Midbrain (tissue), 1 donor: ENCODE results near the gene C2orf80.
"Not testable (repeated sequence)": the region's sequence is repeated elsewhere in the genome, so short reads cannot be mapped to it uniquely, and the experiment has no call there.

ENCODE experiments used
- DNase-seq: peaks from one replicate; lab custom pipeline; 2025; lab: John Stamatoyannopoulos, UW

C2orf80 gene

GRCh38 chr2:208179028-208179609, 10.7 kb downstream of the C2orf80 start:
- DNase-seq: no peak

- no peak for DNase-seq
Observed at GRCh38 chr2:208175840-208176153, 14.0 kb downstream of the C2orf80 start.

GRCh38 chr2:208175069-208175839, 14.6 kb downstream of the C2orf80 start:
- peak; percentile 88 for DNase-seq

- no peak for DNase-seq
Observed at GRCh38 chr2:208174144-208174543, 15.7 kb downstream of the C2orf80 start.

- DNase-seq: no peak
Observed at GRCh38 chr2:208172125-208172524, 17.7 kb downstream of the C2orf80 start.

DNA sequence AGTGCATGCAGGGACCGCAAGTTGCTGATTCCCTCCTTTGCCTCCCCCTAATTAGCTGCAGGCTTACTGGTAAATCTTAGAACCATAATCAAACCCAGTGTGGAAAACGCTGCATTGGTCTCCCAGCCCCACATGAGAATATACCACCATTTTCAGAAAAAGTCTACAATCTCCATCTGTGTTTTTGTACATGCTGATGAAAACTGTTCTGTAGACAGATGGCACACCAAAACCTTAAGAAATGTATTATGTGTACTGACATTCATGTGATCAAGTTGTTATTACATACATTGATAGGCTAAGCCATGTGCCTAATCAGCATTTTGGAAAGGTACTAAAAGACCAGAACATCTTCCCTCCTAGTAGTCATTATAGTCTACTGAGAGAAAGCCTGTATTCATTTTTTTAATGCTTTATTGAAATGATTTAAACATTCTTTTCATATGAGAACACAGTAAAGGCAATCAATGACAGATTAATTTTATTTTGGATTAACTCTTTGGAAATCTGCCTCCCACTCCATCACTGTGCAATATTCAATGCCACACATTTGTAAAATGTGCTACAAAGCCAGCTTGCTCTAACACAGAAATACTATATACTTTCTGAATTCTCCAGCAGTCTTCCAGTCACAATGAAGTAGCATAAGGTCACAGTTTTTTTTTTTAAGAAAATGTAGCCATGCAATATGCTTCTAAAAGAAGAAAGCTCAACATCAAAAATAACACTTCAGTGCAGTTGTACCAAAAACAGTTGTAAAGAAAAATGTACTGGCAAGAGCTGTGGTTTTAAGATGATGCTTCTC, 24.7 kb downstream of the C2orf80 start:
- no peak for DNase-seq

- DNase-seq: no peak
Observed at GRCh38 chr2:208163489-208163888, 26.3 kb downstream of the C2orf80 start, which contains the start of gene CRYGA. Gene CRYGA, minus strand, starts transcription at chr2:208163589. Its CDS starts 33 bp downstream, at chr2:208163556.

DNA sequence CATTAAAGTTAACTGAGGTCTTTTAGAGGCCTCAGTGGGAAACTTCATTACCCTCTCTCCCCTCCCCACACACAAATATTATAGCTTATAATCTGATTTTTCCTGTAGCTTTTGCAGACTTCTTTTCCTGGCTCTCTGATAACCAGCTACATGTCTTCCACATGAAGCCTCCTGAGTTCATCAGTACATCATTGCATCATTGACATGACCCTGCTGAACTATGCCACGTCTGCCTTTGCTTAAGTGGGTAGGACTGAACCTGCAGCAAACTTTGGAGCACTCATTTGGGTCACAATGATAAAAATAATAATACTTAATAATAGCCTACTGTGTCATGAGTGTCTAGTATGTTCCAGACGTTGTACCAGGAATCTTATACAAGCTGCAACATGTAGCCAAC, 33.4 kb downstream of the C2orf80 start:
- DNase-seq: no peak

DNA sequence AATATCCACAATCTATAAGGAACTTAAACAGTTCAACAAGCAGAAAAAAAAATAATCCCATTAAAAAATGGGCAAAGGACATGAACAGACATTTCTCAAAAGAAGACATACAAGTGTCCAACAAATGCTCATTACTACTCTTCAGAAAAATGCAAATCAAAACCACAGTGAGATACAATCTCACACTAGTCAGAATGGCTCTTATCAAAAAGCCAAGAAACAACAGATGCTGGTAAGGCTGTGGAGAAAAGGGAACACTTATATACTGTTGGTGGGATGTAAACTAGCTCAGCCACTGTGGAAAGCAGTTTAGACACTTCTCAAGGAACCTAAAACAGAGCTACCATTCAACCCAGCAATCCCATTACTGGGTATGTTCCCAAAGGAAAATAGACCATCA, 36.7 kb downstream of the C2orf80 start:
- DNase-seq: no peak

GRCh38 chr2:208150956-208151355, 38.9 kb downstream of the C2orf80 start:
- no peak for DNase-seq

- no peak for DNase-seq
Observed at GRCh38 chr2:208150094-208150493, 39.7 kb downstream of the C2orf80 start.

- DNase-seq: no peak
Observed at GRCh38 chr2:208148803-208149202, 41.0 kb downstream of the C2orf80 start.

DNA sequence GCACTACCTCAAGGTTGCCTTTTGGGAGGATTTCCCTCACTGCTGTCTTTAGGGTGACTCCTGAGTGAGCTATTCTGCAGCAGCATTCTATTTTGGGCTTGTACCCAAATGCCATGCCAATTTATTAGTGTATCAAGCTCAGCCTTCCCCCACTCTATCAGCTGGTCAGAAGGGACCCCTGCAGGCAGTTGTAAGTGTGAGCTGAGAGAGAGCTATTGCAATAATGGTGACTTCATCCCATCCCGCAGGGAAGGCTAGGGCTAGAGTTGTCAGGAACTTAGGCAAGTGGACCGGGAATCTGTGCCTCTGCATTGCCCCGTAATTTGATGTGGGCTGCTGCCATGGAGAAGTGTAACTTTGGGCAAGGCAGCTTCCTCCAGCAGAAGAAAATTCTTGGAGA, 42.1 kb downstream of the C2orf80 start:
- DNase-seq: no peak

DNA sequence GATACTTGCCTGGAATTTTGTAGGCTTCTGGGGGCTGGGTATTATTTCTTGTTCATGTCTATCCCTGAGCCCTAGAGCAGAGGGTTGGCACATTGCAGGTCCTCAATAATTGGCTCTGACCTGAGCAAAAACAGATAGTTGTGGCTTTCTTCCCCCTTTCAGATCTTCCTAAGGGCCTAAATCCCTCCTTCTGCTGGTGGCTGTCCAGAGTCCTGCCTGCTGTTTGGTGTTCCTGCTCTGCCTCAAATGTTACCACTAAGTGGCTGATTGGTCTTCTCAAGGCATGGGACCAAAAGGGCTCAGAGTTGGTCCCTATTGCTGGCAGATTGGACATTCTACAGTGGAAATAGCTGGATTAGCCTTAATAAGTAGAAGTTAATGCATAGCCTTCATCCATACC, 42.8 kb downstream of the C2orf80 start:
- DNase-seq: no peak

GRCh38 chr2:208146006-208146405, 43.8 kb downstream of the C2orf80 start, which contains the start of gene CRYGB:
Gene CRYGB, minus strand, starts transcription at chr2:208146158. Its CDS starts 38 bp downstream, at chr2:208146120.
- DNase-seq: no peak

- DNase-seq: no peak
Observed at GRCh38 chr2:208142925-208143799, 46.7 kb downstream of the C2orf80 start.

DNA sequence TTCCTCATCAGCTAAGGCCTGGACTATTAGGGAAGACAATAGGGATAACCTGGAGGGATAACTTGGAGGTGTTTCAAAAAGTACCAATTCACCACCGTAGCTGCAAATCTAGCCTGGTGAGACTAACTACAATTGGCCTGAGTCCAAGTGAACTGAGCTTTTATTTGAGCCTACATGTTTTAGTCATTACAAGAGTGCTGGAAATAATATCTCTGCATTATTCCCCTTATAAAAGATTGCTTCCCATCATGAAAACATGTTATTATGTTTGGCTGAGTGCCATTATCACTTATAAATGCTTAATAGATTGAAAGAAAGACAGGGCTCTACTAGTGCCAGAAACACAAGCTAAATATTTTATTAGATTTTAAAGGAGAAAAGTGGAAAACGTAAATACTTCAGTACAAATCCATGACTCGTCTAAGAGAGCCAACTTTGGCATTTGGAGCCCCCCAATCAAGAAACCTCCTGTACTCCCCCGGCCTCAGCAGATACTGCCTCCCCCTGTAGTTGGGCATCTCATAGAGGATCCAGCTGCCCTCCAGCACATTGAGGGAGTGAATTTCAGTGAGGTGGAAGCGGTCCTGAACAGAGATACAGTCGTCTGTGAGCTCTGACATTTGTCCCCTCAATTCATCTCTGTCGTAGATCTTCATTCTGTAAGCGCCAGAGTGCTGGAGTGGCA, 47.4 kb downstream of the C2orf80 start:
- no peak for DNase-seq

GRCh38 chr2:208139447-208139846, 50.4 kb downstream of the C2orf80 start:
- DNase-seq: no peak

- not testable (repeated sequence) for DNase-seq
Observed at GRCh38 chr2:208138334-208138733, 51.5 kb downstream of the C2orf80 start.

DNA sequence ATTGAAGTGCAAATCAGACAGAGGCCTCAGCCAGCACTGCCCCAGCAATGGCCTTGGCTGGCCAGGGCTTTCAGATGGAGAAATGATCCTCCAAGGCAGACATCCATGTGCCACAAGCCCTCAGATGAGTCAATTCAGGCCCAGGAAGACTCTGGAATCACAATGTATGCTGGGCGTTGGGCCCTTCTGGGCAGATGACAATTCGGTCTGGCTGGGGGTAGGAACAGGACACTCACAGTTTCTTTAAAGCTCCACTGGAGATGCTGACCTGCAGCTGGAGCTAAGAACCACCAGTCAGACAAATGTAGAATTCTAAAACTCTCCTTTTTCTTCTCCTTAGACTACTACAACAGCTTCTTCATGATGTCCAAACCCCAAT, 53.1 kb downstream of the C2orf80 start:
- no peak for DNase-seq
